RWPE1 (cell line): ENCODE data around the gene ESPN.

ENCODE experiments used
- CTCF ChIA-PET: fragments of 350-600 bp; sonication (Branson Sonifier 250); formaldehyde crosslinking; extraction: SDS; loops from one replicate; lab custom pipeline; 2021; lab: Yijun Ruan, JAX
- POLR2A ChIA-PET: fragments of 400-600 bp; formaldehyde crosslinking; extraction: SDS; loops from one replicate; lab custom pipeline; 2020; ENCODE audit warnings: antibody characterized with exemption; ENCODE audit not compliant: low non-redundant PET; lab: Yijun Ruan, JAX
- DNase-seq: peaks from one replicate; pipeline ENCODE4 v3.0.0; 2012; ENCODE audit warnings: low spot score
- H3K27ac ChIP-seq: fragments of 450-650 bp; 2 replicates; pipeline ENCODE4 v1.5.1; 2017
- CTCF ChIP-seq: fragments of 450-650 bp; conservative IDR thresholded peaks from 2 replicates; pipeline ENCODE4 v1.5.1; 2017; ENCODE audit warnings: low read depth, mild to moderate bottlenecking

Gene ESPN

GRCh38 chr1:6473974-6474814, 49.6 kb downstream of the ESPN start:
- ChIA-PET POLR2A (no interaction called here), CTCF (interaction anchor here (0.6 to 1.1 kb wide), 2 partner anchors 51 to 308 kb away, joined by 3 read pairs; no protein-coding TSS in a partner anchor)
- no peak for TF ChIP-seq CTCF
- H3K27ac ChIP-seq, result peak overlapping the region; percentile 79
- DNase-seq, result no peak

- DNase-seq, result no peak
- TF ChIP-seq CTCF, result no peak
- CTCF ChIA-PET, result interaction anchor here (1.1 kb wide), 1 partner anchor 51 kb away, joined by 3 read pairs; no protein-coding TSS in a partner anchor
- peak overlapping the region; percentile 79; the same call in 1 of the 2 replicates for H3K27ac ChIP-seq
- POLR2A ChIA-PET, result no interaction called here
These were observed 50.3 kb downstream of the ESPN start for GRCh38 chr1:6474815-6475282.

- POLR2A ChIA-PET, result no interaction called here
- H3K27ac ChIP-seq, result peak overlapping the region; percentile 79
- DNase-seq, result peak; percentile 74
- CTCF ChIA-PET, result interaction anchor here (0.6 to 1.3 kb wide), 10 partner anchors 9 to 1475 kb away, joined by 3 to 5 read pairs (median 3); no protein-coding TSS in a partner anchor
- TF ChIP-seq CTCF, result peak; percentile 96
These were observed 51.0 kb downstream of the ESPN start for GRCh38 chr1:6475381-6476133.

GRCh38 chr1:6476483-6476882, 51.9 kb downstream of the ESPN start:
- POLR2A ChIA-PET, result no interaction called here
- no peak for TF ChIP-seq CTCF
- DNase-seq, result no peak
- peak overlapping the region; percentile 79 for H3K27ac ChIP-seq
- CTCF ChIA-PET, result interaction anchor here (1.0 to 1.3 kb wide), 3 partner anchors 39 to 53 kb away, joined by 3 read pairs; no protein-coding TSS in a partner anchor

GRCh38 chr1:6477039-6477820, 52.7 kb downstream of the ESPN start:
- H3K27ac ChIP-seq, result peak overlapping the region; percentile 79
- ChIA-PET CTCF (interaction anchor here (0.6 to 1.3 kb wide), 4 partner anchors 17 to 288 kb away, joined by 3 to 8 read pairs (median 6); no protein-coding TSS in a partner anchor), POLR2A (interaction anchor here (0.6 kb wide), 1 partner anchor 76 kb away, joined by 7 read pairs; no protein-coding TSS in a partner anchor)
- no peak for TF ChIP-seq CTCF
- DNase-seq, result no peak
